OCI-LY1 (cell line): ENCODE measurements around the gene PRLR.
"Not testable (repeated sequence)": the region's sequence is repeated elsewhere in the genome, so short reads cannot be mapped to it uniquely, and the experiment has no call there.

ENCODE experiments used
- H2AFZ ChIP-seq: fragments of 200-600 bp; sonication (generic), shearing (Covaris generic); 2 replicates; pipeline ENCODE4 v1.6.0; 2014; ENCODE audit warnings: antibody characterized with exemption, mild to moderate bottlenecking, low read length
- H3F3A ChIP-seq: fragments of 200-600 bp; sonication (generic), shearing (Covaris generic); 2 replicates; pipeline ENCODE4 v1.6.0; 2014; ENCODE audit warnings: mild to moderate bottlenecking, antibody characterized with exemption, low read length, moderate library complexity; ENCODE audit not compliant: insufficient read depth
- H3K27ac ChIP-seq: fragments of 200-600 bp; sonication (generic); 2 replicates; pipeline ENCODE4 v1.5.1; 2014; ENCODE audit warnings: low read length, mixed run types, mild to moderate bottlenecking, low read depth; ENCODE audit not compliant: poor library complexity, severe bottlenecking
- H3K27me3 ChIP-seq: fragments of 200-600 bp; sonication (generic); 2 replicates; pipeline ENCODE4 v1.6.0; 2014; ENCODE audit warnings: antibody characterized with exemption, mild to moderate bottlenecking, low read length, moderate library complexity; ENCODE audit not compliant: insufficient read depth
- H3K36me3 ChIP-seq: fragments of 200-600 bp; sonication (generic); 2 replicates; pipeline ENCODE4 v1.6.1; 2014; ENCODE audit warnings: mild to moderate bottlenecking, antibody characterized with exemption, low read length, moderate library complexity, mixed read lengths; ENCODE audit not compliant: insufficient read depth
- H3K4me1 ChIP-seq: fragments of 200-600 bp; sonication (generic); 2 replicates; pipeline ENCODE4 v1.5.1; 2014; ENCODE audit warnings: mild to moderate bottlenecking, low read length, moderate library complexity; ENCODE audit not compliant: insufficient read depth, severe bottlenecking
- H3K4me2 ChIP-seq: fragments of 200-600 bp; sonication (generic), shearing (Covaris generic); 2 replicates; pipeline ENCODE4 v1.6.1; 2014; ENCODE audit warnings: low read length
- H3K4me3 ChIP-seq: fragments of 200-600 bp; sonication (generic); 2 replicates; pipeline ENCODE4 v1.5.1; 2014; ENCODE audit warnings: low read length, low read depth, mild to moderate bottlenecking, mixed read lengths; ENCODE audit not compliant: poor library complexity, severe bottlenecking
- H3K79me2 ChIP-seq: fragments of 200-600 bp; shearing (Covaris generic); 2 replicates; pipeline ENCODE4 v1.6.1; 2016; ENCODE audit warnings: mixed run types, low read length, mixed read lengths; ENCODE audit not compliant: insufficient read depth
- H3K9ac ChIP-seq: fragments of 200-600 bp; sonication (generic), shearing (Covaris generic); 2 replicates; pipeline ENCODE4 v1.6.1; 2014; ENCODE audit warnings: mild to moderate bottlenecking, low read length, mixed read lengths
- H3K9me2 ChIP-seq: fragments of 200-600 bp; sonication (generic), shearing (Covaris generic); 2 replicates; pipeline ENCODE4 v1.6.1; 2014; ENCODE audit warnings: low read depth, mild to moderate bottlenecking, low read length, mixed read lengths
- H3K9me3 ChIP-seq: fragments of 200-600 bp; shearing (Covaris generic); 2 replicates; pipeline ENCODE4 v1.6.1; 2014; ENCODE audit warnings: low read length, mixed read lengths
- H4K20me1 ChIP-seq: fragments of 200-600 bp; sonication (generic), shearing (Covaris generic); 2 replicates; pipeline ENCODE4 v1.6.0; 2016; ENCODE audit warnings: mild to moderate bottlenecking, low read length; ENCODE audit not compliant: insufficient read depth
- CTCF ChIP-seq: fragments of 200-600 bp; sonication (generic), shearing (Covaris generic); IDR thresholded peaks from 2 replicates; pipeline ENCODE4 v1.5.1; 2017; ENCODE audit warnings: mild to moderate bottlenecking, antibody characterized with exemption, low read length, moderate library complexity, mixed read lengths
- EZH2 ChIP-seq: fragments of 200-600 bp; sonication (generic), shearing (Covaris generic); IDR thresholded peaks from 2 replicates; pipeline ENCODE4 v1.8.0; 2017; ENCODE audit warnings: borderline replicate concordance, mixed run types, mild to moderate bottlenecking, antibody characterized with exemption, low read length, moderate library complexity, mixed read lengths

PRLR gene

GRCh38 chr5:35112300-35112699, 118.0 kb downstream of the PRLR start:
- H3K36me3 ChIP-seq = no peaks in the 10 kb centered on the region
- no peaks in the 10 kb centered on the region for H3K9me2 ChIP-seq
- H3F3A ChIP-seq = no peaks in the 10 kb centered on the region
- no peak overlapping the region for H3K27ac ChIP-seq
- H3K9me3 ChIP-seq = no peaks in the 10 kb centered on the region
- H3K9ac ChIP-seq = no peak overlapping the region
- TF ChIP-seq CTCF (no peak), EZH2 (no peak)
- no peaks in the 10 kb centered on the region for H3K27me3 ChIP-seq
- H3K4me2 ChIP-seq = no peak overlapping the region
- H3K4me1 ChIP-seq = no peaks in the 10 kb centered on the region
- no peaks in the 10 kb centered on the region for H4K20me1 ChIP-seq
- H3K4me3 ChIP-seq = no peak overlapping the region
- no peaks in the 10 kb centered on the region for H3K79me2 ChIP-seq
- H2AFZ ChIP-seq = no peak overlapping the region

GRCh38 chr5:35104550-35104949, 125.7 kb downstream of the PRLR start:
- not testable (repeated sequence) for H3F3A ChIP-seq, H3K27me3 ChIP-seq, H3K4me1 ChIP-seq, H3K79me2 ChIP-seq, H3K9ac ChIP-seq, H3K9me2 ChIP-seq, H4K20me1 ChIP-seq, H2AFZ ChIP-seq, H3K27ac ChIP-seq, H3K4me2 ChIP-seq, H3K9me3 ChIP-seq, H3K4me3 ChIP-seq, H3K36me3 ChIP-seq

- no peak overlapping the region for H2AFZ ChIP-seq
- H3K9ac ChIP-seq = no peak overlapping the region
- TF ChIP-seq EZH2 (no peak), CTCF (no peak)
- H3K9me2 ChIP-seq = no peaks in the 10 kb centered on the region
- H3K4me2 ChIP-seq = no peak overlapping the region
- no peaks in the 10 kb centered on the region for H3K36me3 ChIP-seq
- H3F3A ChIP-seq = no peaks in the 10 kb centered on the region
- H3K4me3 ChIP-seq = no peak overlapping the region
- H3K4me1 ChIP-seq = no peaks in the 10 kb centered on the region
- H3K9me3 ChIP-seq = no peaks in the 10 kb centered on the region
- no peaks in the 10 kb centered on the region for H3K27me3 ChIP-seq
- no peak overlapping the region for H3K27ac ChIP-seq
- H4K20me1 ChIP-seq = no peaks in the 10 kb centered on the region
- H3K79me2 ChIP-seq = no peaks in the 10 kb centered on the region
Measured at GRCh38 chr5:35103637-35104299, 126.5 kb downstream of the PRLR start.

- not testable (repeated sequence) for H3K9me2 ChIP-seq, H3K4me2 ChIP-seq, H3K27me3 ChIP-seq, H3K4me3 ChIP-seq, H3K36me3 ChIP-seq, H2AFZ ChIP-seq, H3K9me3 ChIP-seq, H3K79me2 ChIP-seq, H4K20me1 ChIP-seq, H3K9ac ChIP-seq, H3K27ac ChIP-seq, H3F3A ChIP-seq, H3K4me1 ChIP-seq
Measured at GRCh38 chr5:35101720-35102119, 128.6 kb downstream of the PRLR start.
